Parathyroid adenoma (tissue), 2 donors: ENCODE measurements around the gene CDH13.

Experiments
- H2AFZ ChIP-seq: fragments of 300-600 bp; sonication (generic); one replicate; pipeline ENCODE4 v1.7.0; 2017; ENCODE audit warnings: antibody characterized with exemption, mild to moderate bottlenecking
- H3K27ac ChIP-seq: fragments of 300-600 bp; sonication (generic); one replicate; pipeline ENCODE4 v1.7.0; 2017
- H3K27me3 ChIP-seq: fragments of 300-600 bp; sonication (generic); one replicate; pipeline ENCODE4 v1.7.0; 2017; ENCODE audit warnings: low read length; ENCODE audit not compliant: control insufficient read depth, insufficient read depth
- H3K36me3 ChIP-seq: fragments of 300-600 bp; sonication (generic); one replicate; pipeline ENCODE4 v1.7.0; 2017; ENCODE audit warnings: low read length; ENCODE audit not compliant: control insufficient read depth, insufficient read depth
- H3K4me1 ChIP-seq: fragments of 300-600 bp; sonication (generic); one replicate; pipeline ENCODE4 v1.7.0; 2017; ENCODE audit warnings: control low read depth
- H3K4me2 ChIP-seq: fragments of 300-600 bp; sonication (generic); one replicate; pipeline ENCODE4 v1.7.0; 2017; ENCODE audit warnings: low read length
- H3K4me3 ChIP-seq: fragments of 300-600 bp; sonication (generic); one replicate; pipeline ENCODE4 v1.7.0; 2017; ENCODE audit warnings: low read depth, low read length
- H3K79me2 ChIP-seq: fragments of 300-600 bp; sonication (generic); one replicate; pipeline ENCODE4 v1.7.0; 2017; ENCODE audit warnings: control low read depth
- H3K9ac ChIP-seq: fragments of 300-600 bp; sonication (generic); one replicate; pipeline ENCODE4 v1.7.0; 2017; ENCODE audit warnings: mild to moderate bottlenecking
- H3K9me3 ChIP-seq: fragments of 300-600 bp; sonication (generic); one replicate; pipeline ENCODE4 v1.7.0; 2017; ENCODE audit warnings: low read length; ENCODE audit not compliant: control insufficient read depth
- TF ChIP-seq, protein P1 (sequence below): fragments of 300-600 bp; sonication (generic); IDR thresholded peaks from one replicate; pipeline ENCODE4 v1.7.0; 2017; ENCODE audit warnings: antibody characterized with exemption, mild to moderate bottlenecking
- donor health status: primary hyperparathyroidism.

CDH13 gene

DNA sequence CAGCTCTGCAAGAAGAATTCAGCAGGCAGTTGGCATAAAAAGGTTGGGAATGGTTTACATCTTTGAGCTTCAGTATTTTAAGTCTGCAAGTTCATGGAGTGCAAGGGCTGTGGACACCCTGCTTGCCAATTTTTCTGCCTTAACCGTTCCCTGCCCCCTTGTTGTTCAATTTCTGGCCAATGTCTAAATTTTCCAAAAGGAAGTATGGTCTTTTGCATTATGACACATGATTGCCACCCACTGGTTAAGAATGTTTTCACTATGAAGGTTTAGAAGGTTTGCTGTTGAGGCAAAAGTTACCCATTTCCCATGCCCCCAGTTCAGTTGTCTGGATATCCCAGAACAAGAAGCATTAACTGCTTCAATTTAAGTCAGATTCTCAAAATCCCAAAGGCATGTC lies 441.9 kb downstream of the CDH13 start:
- H3K27me3 ChIP-seq: no peaks in the 10 kb centered on the region
- H3K79me2 ChIP-seq: no peaks in the 10 kb centered on the region
- H3K36me3 ChIP-seq: no peaks in the 10 kb centered on the region
- no peak overlapping the region for H3K4me3 ChIP-seq
- TF ChIP-seq, protein P1, sequence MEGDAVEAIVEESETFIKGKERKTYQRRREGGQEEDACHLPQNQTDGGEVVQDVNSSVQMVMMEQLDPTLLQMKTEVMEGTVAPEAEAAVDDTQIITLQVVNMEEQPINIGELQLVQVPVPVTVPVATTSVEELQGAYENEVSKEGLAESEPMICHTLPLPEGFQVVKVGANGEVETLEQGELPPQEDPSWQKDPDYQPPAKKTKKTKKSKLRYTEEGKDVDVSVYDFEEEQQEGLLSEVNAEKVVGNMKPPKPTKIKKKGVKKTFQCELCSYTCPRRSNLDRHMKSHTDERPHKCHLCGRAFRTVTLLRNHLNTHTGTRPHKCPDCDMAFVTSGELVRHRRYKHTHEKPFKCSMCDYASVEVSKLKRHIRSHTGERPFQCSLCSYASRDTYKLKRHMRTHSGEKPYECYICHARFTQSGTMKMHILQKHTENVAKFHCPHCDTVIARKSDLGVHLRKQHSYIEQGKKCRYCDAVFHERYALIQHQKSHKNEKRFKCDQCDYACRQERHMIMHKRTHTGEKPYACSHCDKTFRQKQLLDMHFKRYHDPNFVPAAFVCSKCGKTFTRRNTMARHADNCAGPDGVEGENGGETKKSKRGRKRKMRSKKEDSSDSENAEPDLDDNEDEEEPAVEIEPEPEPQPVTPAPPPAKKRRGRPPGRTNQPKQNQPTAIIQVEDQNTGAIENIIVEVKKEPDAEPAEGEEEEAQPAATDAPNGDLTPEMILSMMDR: no peak
- no peak overlapping the region for H3K4me2 ChIP-seq
- no peak overlapping the region for H3K9ac ChIP-seq
- H3K9me3 ChIP-seq: no peaks in the 10 kb centered on the region
- no peak overlapping the region for H3K27ac ChIP-seq
- H2AFZ ChIP-seq: no peak overlapping the region
- H3K4me1 ChIP-seq: no peaks in the 10 kb centered on the region

DNA sequence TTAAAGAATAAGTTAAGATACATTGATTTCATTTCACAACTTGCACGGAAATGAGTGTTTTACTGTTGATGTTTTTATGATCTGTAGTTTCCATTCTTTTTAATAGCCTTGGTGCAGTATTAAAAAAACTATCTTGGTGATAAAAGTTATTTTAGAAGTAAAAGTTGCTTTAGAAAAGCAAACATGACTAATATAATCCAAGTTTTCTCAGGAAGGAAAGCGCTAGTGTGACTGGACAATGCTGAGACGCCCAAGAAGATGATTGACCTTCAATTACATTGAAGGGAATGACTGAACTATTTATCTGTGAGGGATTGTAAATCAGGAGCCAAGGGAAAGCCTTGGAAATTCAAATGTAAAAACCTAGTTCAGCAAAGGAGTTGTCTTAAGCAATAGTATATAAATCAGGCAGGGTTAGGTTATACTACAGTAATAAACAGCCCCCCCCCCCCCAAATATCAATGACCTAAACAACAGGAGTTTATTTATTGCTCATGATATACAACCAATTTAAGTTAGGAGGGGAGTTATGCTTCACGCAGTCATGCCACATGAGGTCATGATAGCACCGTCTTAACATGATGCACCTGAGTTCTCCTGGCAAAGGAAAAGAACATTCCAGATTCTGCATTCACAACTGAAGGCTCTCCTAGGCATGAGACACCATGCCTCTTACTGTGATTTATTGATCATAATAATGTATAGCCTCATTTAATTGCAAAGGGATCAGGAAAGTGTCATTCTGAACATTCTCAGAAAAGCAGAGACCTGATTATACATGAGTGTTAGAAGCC lies 443.8 kb downstream of the CDH13 start:
- Histone ChIP-seq H3K79me2 (no peaks in the 10 kb centered on the region), H3K27ac (no peak overlapping the region), H2AFZ (no peak overlapping the region), H3K4me1 (no peaks in the 10 kb centered on the region), H3K4me2 (no peak overlapping the region), H3K9ac (no peak overlapping the region), H3K27me3 (no peaks in the 10 kb centered on the region), H3K36me3 (no peaks in the 10 kb centered on the region), H3K4me3 (no peak overlapping the region), H3K9me3 (no peaks in the 10 kb centered on the region)
- TF ChIP-seq, protein P1: no peak

DNA sequence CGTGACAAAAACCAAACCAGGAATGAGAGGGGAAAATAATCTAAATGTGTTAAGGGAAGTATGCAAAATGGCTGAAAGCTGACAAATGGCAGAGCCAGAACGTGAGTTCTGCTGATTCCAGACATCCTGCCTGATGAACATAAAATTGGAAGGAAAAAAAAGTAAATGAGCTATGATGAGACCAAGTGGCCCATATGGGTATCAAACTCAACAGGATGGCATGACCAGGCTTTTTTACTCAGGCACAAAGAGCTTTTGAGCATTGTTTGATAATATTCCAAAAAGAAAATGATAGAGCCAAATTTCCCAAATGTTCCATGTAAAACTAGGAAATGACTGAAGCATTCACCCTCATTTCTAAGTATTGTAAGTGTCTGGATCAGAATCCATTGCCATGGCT lies 449.2 kb downstream of the CDH13 start:
- TF ChIP-seq, protein P1: no peak
- Histone ChIP-seq H3K4me1 (no peaks in the 10 kb centered on the region), H3K4me3 (no peak overlapping the region), H3K4me2 (no peak overlapping the region), H3K9ac (no peak overlapping the region), H3K36me3 (no peaks in the 10 kb centered on the region), H3K79me2 (no peaks in the 10 kb centered on the region), H3K27ac (no peak overlapping the region), H2AFZ (no peak overlapping the region), H3K27me3 (no peaks in the 10 kb centered on the region), H3K9me3 (no peaks in the 10 kb centered on the region)

DNA sequence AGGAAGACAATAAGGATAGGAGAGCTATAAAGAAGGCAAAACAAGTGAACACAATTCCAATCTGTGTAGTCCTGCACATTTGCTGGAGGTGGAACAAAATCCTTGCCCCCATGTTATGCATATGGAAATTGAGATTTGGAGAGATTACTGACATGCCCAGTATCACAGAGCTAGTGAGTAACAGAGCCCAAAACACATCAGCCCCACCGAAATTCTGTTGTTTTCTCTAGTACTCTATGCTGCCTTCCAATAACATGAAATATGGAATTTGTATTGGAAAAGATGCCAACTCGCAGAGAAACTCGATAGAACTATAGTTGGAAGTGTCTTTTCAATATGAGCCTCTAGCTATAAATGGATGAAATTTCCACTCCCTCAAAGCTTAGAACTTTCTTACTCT lies 456.6 kb downstream of the CDH13 start:
- no peak overlapping the region for H3K9ac ChIP-seq
- TF ChIP-seq, protein P1: no peak

DNA sequence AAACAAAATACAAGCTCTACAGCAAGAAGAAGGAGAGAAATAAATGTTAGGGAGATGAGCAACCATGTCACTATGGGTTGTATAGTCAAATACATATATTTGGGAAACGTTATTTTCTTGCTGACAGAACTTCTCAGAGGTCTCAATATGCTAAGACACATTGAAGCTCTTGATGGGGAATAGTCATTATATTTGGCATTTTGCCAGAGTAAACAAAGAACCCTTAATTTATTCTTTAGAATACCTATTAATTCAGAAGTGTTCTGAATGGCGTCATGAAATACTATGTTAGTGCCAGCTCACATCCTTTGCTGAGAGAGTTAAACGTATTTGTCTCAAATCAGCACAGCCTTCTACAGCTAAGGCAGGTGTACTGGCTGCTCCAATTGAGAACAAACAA lies 458.9 kb downstream of the CDH13 start:
- Histone ChIP-seq H3K79me2 (no peaks in the 10 kb centered on the region), H3K4me1 (no peaks in the 10 kb centered on the region), H3K27me3 (no peaks in the 10 kb centered on the region), H3K36me3 (no peaks in the 10 kb centered on the region), H3K27ac (no peak overlapping the region), H2AFZ (no peak overlapping the region), H3K4me2 (no peak overlapping the region), H3K4me3 (no peak overlapping the region), H3K9me3 (no peaks in the 10 kb centered on the region), H3K9ac (no peak overlapping the region)
- TF ChIP-seq, protein P1: no peak

More for the DNA sequence above, 456.6 kb downstream of the CDH13 start:
- Histone ChIP-seq H3K9me3 (no peaks in the 10 kb centered on the region), H3K36me3 (no peaks in the 10 kb centered on the region), H3K4me1 (no peaks in the 10 kb centered on the region), H3K79me2 (no peaks in the 10 kb centered on the region), H3K27me3 (no peaks in the 10 kb centered on the region), H2AFZ (no peak overlapping the region), H3K27ac (no peak overlapping the region), H3K4me3 (no peak overlapping the region), H3K4me2 (no peak overlapping the region)
